Measurements from ENCODE around the gene RASA3.
"Not testable (repeated sequence)": the region's sequence is repeated elsewhere in the genome, so short reads cannot be mapped to it uniquely, and the experiment has no call there.

Gene RASA3

GRCh38 chr13:113995051-113995601, 137.3 kb downstream of the RASA3 start:
- Histone ChIP-seq H3K4me1 (ENCODE audit: control insufficient read depth, insufficient read depth, low read length) (no peaks in the 10 kb centered on the region), H3K9ac (ENCODE audit: low read depth, low read length) (no peak overlapping the region), H3K4me3 (ENCODE audit: low read depth, low read length) (no peak overlapping the region), H3K9me3 (ENCODE audit: control insufficient read depth, insufficient read depth, low read length) (no peaks in the 10 kb centered on the region), H3K36me3 (ENCODE audit: control insufficient read depth, insufficient read depth, low read length) (peaks cover 26% of the 10 kb centered on the region), H3K27me3 (ENCODE audit: control insufficient read depth, insufficient read depth, low read length) (no peaks in the 10 kb centered on the region)

GRCh38 chr13:113992276-113993005, 140.0 kb downstream of the RASA3 start:
- Histone ChIP-seq H3K9me3 (ENCODE audit: control insufficient read depth, insufficient read depth, low read length) (no peaks in the 10 kb centered on the region), H3K36me3 (ENCODE audit: control insufficient read depth, insufficient read depth, low read length) (peaks cover 20% of the 10 kb centered on the region), H3K4me1 (ENCODE audit: control insufficient read depth, insufficient read depth, low read length) (no peaks in the 10 kb centered on the region), H3K9ac (ENCODE audit: low read depth, low read length) (no peak overlapping the region), H3K27me3 (ENCODE audit: control insufficient read depth, insufficient read depth, low read length) (no peaks in the 10 kb centered on the region), H3K4me3 (ENCODE audit: low read depth, low read length) (no peak overlapping the region)

- no peak overlapping the region for H3K9ac ChIP-seq (ENCODE audit: low read depth, low read length)
- no peak overlapping the region for H3K4me3 ChIP-seq (ENCODE audit: low read depth, low read length)
- no peaks in the 10 kb centered on the region for H3K4me1 ChIP-seq (ENCODE audit: control insufficient read depth, insufficient read depth, low read length)
- no peaks in the 10 kb centered on the region for H3K27me3 ChIP-seq (ENCODE audit: control insufficient read depth, insufficient read depth, low read length)
- no peaks in the 10 kb centered on the region for H3K9me3 ChIP-seq (ENCODE audit: control insufficient read depth, insufficient read depth, low read length)
- H3K36me3 ChIP-seq (ENCODE audit: control insufficient read depth, insufficient read depth, low read length), result peaks cover 18% of the 10 kb centered on the region
Observed at GRCh38 chr13:113991676-113992179, 140.7 kb downstream of the RASA3 start.

GRCh38 chr13:113991191-113991669, 141.2 kb downstream of the RASA3 start:
- H3K4me3 ChIP-seq (ENCODE audit: low read depth, low read length), result no peak overlapping the region
- H3K4me1 ChIP-seq (ENCODE audit: control insufficient read depth, insufficient read depth, low read length), result no peaks in the 10 kb centered on the region
- no peaks in the 10 kb centered on the region for H3K27me3 ChIP-seq (ENCODE audit: control insufficient read depth, insufficient read depth, low read length)
- H3K9ac ChIP-seq (ENCODE audit: low read depth, low read length), result no peak overlapping the region
- H3K36me3 ChIP-seq (ENCODE audit: control insufficient read depth, insufficient read depth, low read length), result peaks cover 13% of the 10 kb centered on the region
- H3K9me3 ChIP-seq (ENCODE audit: control insufficient read depth, insufficient read depth, low read length), result no peaks in the 10 kb centered on the region

- Histone ChIP-seq H3K36me3 (ENCODE audit: control insufficient read depth, insufficient read depth, low read length) (peaks cover 12% of the 10 kb centered on the region), H3K4me3 (ENCODE audit: low read depth, low read length) (no peak overlapping the region)
Observed at GRCh38 chr13:113990321-113990837, 142.0 kb downstream of the RASA3 start.

GRCh38 chr13:113989585-113990300, 142.7 kb downstream of the RASA3 start:
- no peak overlapping the region for H3K9ac ChIP-seq (ENCODE audit: low read depth, low read length)
- H3K27me3 ChIP-seq (ENCODE audit: control insufficient read depth, insufficient read depth, low read length), result no peaks in the 10 kb centered on the region
- H3K9me3 ChIP-seq (ENCODE audit: control insufficient read depth, insufficient read depth, low read length), result no peaks in the 10 kb centered on the region
- H3K4me1 ChIP-seq (ENCODE audit: control insufficient read depth, insufficient read depth, low read length), result no peaks in the 10 kb centered on the region
- no peak overlapping the region for H3K4me3 ChIP-seq (ENCODE audit: low read depth, low read length)
- peaks cover 10% of the 10 kb centered on the region for H3K36me3 ChIP-seq (ENCODE audit: control insufficient read depth, insufficient read depth, low read length)

More at GRCh38 chr13:113990321-113990837, 142.0 kb downstream of the RASA3 start:
- Histone ChIP-seq H3K9me3 (ENCODE audit: control insufficient read depth, insufficient read depth, low read length) (no peaks in the 10 kb centered on the region), H3K9ac (ENCODE audit: low read depth, low read length) (no peak overlapping the region), H3K27me3 (ENCODE audit: control insufficient read depth, insufficient read depth, low read length) (no peaks in the 10 kb centered on the region), H3K4me1 (ENCODE audit: control insufficient read depth, insufficient read depth, low read length) (no peaks in the 10 kb centered on the region)

GRCh38 chr13:113988859-113989258, 143.6 kb downstream of the RASA3 start:
- not testable (repeated sequence) for H3K27me3 ChIP-seq (ENCODE audit: control insufficient read depth, insufficient read depth, low read length); H3K4me3 ChIP-seq (ENCODE audit: low read depth, low read length); H3K4me1 ChIP-seq (ENCODE audit: control insufficient read depth, insufficient read depth, low read length); H3K9me3 ChIP-seq (ENCODE audit: control insufficient read depth, insufficient read depth, low read length); H3K9ac ChIP-seq (ENCODE audit: low read depth, low read length); H3K36me3 ChIP-seq (ENCODE audit: control insufficient read depth, insufficient read depth, low read length)

GRCh38 chr13:113982296-113982661, 150.1 kb downstream of the RASA3 start:
- Histone ChIP-seq H3K9me3 (ENCODE audit: control insufficient read depth, insufficient read depth, low read length) (no peaks in the 10 kb centered on the region), H3K36me3 (ENCODE audit: control insufficient read depth, insufficient read depth, low read length) (peaks cover 23% of the 10 kb centered on the region), H3K4me3 (ENCODE audit: low read depth, low read length) (no peak overlapping the region), H3K4me1 (ENCODE audit: control insufficient read depth, insufficient read depth, low read length) (no peaks in the 10 kb centered on the region), H3K9ac (ENCODE audit: low read depth, low read length) (no peak overlapping the region), H3K27me3 (ENCODE audit: control insufficient read depth, insufficient read depth, low read length) (no peaks in the 10 kb centered on the region)

- no peak overlapping the region for H3K9ac ChIP-seq (ENCODE audit: low read depth, low read length)
Observed at GRCh38 chr13:113981611-113982295, 150.7 kb downstream of the RASA3 start.

GRCh38 chr13:113981194-113981605, 151.2 kb downstream of the RASA3 start:
- no peaks in the 10 kb centered on the region for H3K9me3 ChIP-seq (ENCODE audit: control insufficient read depth, insufficient read depth, low read length)
- no peaks in the 10 kb centered on the region for H3K4me1 ChIP-seq (ENCODE audit: control insufficient read depth, insufficient read depth, low read length)
- no peak overlapping the region for H3K4me3 ChIP-seq (ENCODE audit: low read depth, low read length)
- no peaks in the 10 kb centered on the region for H3K27me3 ChIP-seq (ENCODE audit: control insufficient read depth, insufficient read depth, low read length)
- no peak overlapping the region for H3K9ac ChIP-seq (ENCODE audit: low read depth, low read length)
- peaks cover 23% of the 10 kb centered on the region for H3K36me3 ChIP-seq (ENCODE audit: control insufficient read depth, insufficient read depth, low read length)

More at GRCh38 chr13:113981611-113982295, 150.7 kb downstream of the RASA3 start:
- H3K4me1 ChIP-seq (ENCODE audit: control insufficient read depth, insufficient read depth, low read length), result no peaks in the 10 kb centered on the region
- H3K36me3 ChIP-seq (ENCODE audit: control insufficient read depth, insufficient read depth, low read length), result peaks cover 23% of the 10 kb centered on the region
- H3K9me3 ChIP-seq (ENCODE audit: control insufficient read depth, insufficient read depth, low read length), result no peaks in the 10 kb centered on the region
- no peak overlapping the region for H3K4me3 ChIP-seq (ENCODE audit: low read depth, low read length)
- H3K27me3 ChIP-seq (ENCODE audit: control insufficient read depth, insufficient read depth, low read length), result no peaks in the 10 kb centered on the region

GRCh38 chr13:113980489-113981064, 151.8 kb downstream of the RASA3 start:
- H3K4me1 ChIP-seq (ENCODE audit: control insufficient read depth, insufficient read depth, low read length), result no peaks in the 10 kb centered on the region
- H3K9ac ChIP-seq (ENCODE audit: low read depth, low read length), result no peak overlapping the region
- no peaks in the 10 kb centered on the region for H3K27me3 ChIP-seq (ENCODE audit: control insufficient read depth, insufficient read depth, low read length)
- H3K4me3 ChIP-seq (ENCODE audit: low read depth, low read length), result no peak overlapping the region
- peaks cover 23% of the 10 kb centered on the region for H3K36me3 ChIP-seq (ENCODE audit: control insufficient read depth, insufficient read depth, low read length)
- no peaks in the 10 kb centered on the region for H3K9me3 ChIP-seq (ENCODE audit: control insufficient read depth, insufficient read depth, low read length)

Measured in iPS-15b (cell line).